ENCODE results near the gene MSS51. TPM values are rescaled to one million over a fixed set of nuclear protein-coding genes. Genes with fewer than 3 reads are reported as not detected.

MSS51 gene
- polyA plus RNA-seq, 1 experiment = 1.3 TPM

GRCh38 chr10:73467206-73467605 is 33.8 kb upstream of the MSS51 start:
- ChIA-PET POLR2A (no interaction called here), CTCF (no interaction called here)
- no peak for TF ChIP-seq CTCF (IDR thresholded peaks at IDR 0.05; ENCODE audit: insufficient read depth, low read depth, low read length)
- H3K27me3 ChIP-seq (ENCODE audit: control insufficient read depth, insufficient read depth, low read length) = no peaks in the 10 kb centered on the region
- H3K4me3 ChIP-seq (ENCODE audit: low read depth, low read length) = no peak overlapping the region
- H3K36me3 ChIP-seq (ENCODE audit: control insufficient read depth, insufficient read depth, low read length) = no peaks in the 10 kb centered on the region; the same call in 1 of the 2 replicates
- DNase-seq (ENCODE audit: low read depth) = no peak

GRCh38 chr10:73465978-73466726 is 32.8 kb upstream of the MSS51 start:
- Histone ChIP-seq H3K4me3 (ENCODE audit: low read depth, low read length) (no peak overlapping the region), H3K27me3 (ENCODE audit: control insufficient read depth, insufficient read depth, low read length) (no peaks in the 10 kb centered on the region), H3K36me3 (ENCODE audit: control insufficient read depth, insufficient read depth, low read length) (no peaks in the 10 kb centered on the region; the same call in 1 of the 2 replicates)
- POLR2A ChIA-PET = no interaction called here
- DNase-seq (ENCODE audit: low read depth) = no peak
- CTCF ChIA-PET = interaction anchor here (0.6 to 0.8 kb wide), 2 partner anchors 34 to 108 kb away, joined by 3 read pairs; partner anchors contain the start of gene CFAP70
- TF ChIP-seq CTCF (IDR thresholded peaks at IDR 0.05; ENCODE audit: insufficient read depth, low read depth, low read length) = no peak

- no peaks in the 10 kb centered on the region; the same call in 1 of the 2 replicates for H3K36me3 ChIP-seq (ENCODE audit: control insufficient read depth, insufficient read depth, low read length)
- ChIA-PET POLR2A (no interaction called here), CTCF (no interaction called here)
Observed at GRCh38 chr10:73460897-73461296, 27.5 kb upstream of the MSS51 start.

GRCh38 chr10:73459683-73460314 is 26.4 kb upstream of the MSS51 start:
- Histone ChIP-seq H3K36me3 (ENCODE audit: control insufficient read depth, insufficient read depth, low read length) (no peaks in the 10 kb centered on the region; the same call in 1 of the 2 replicates), H3K27me3 (ENCODE audit: control insufficient read depth, insufficient read depth, low read length) (no peaks in the 10 kb centered on the region), H3K4me3 (ENCODE audit: low read depth, low read length) (no peak overlapping the region)
- DNase-seq (ENCODE audit: low read depth) = no peak
- POLR2A ChIA-PET = no interaction called here
- TF ChIP-seq CTCF (IDR thresholded peaks at IDR 0.05; ENCODE audit: insufficient read depth, low read depth, low read length) = no peak
- CTCF ChIA-PET = no interaction called here

More at GRCh38 chr10:73460897-73461296, 27.5 kb upstream of the MSS51 start:
- no peak overlapping the region for H3K4me3 ChIP-seq (ENCODE audit: low read depth, low read length)
- TF ChIP-seq CTCF (IDR thresholded peaks at IDR 0.05; ENCODE audit: insufficient read depth, low read depth, low read length) = no peak
- DNase-seq (ENCODE audit: low read depth) = no peak
- H3K27me3 ChIP-seq (ENCODE audit: control insufficient read depth, insufficient read depth, low read length) = no peaks in the 10 kb centered on the region

GRCh38 chr10:73456187-73456890 is 23.0 kb upstream of the MSS51 start:
- H3K4me3 ChIP-seq (ENCODE audit: low read depth, low read length) = no peak overlapping the region
- CTCF ChIA-PET = no interaction called here
- no peaks in the 10 kb centered on the region; the same call in 1 of the 2 replicates for H3K36me3 ChIP-seq (ENCODE audit: control insufficient read depth, insufficient read depth, low read length)
- POLR2A ChIA-PET = no interaction called here
- TF ChIP-seq CTCF (IDR thresholded peaks at IDR 0.05; ENCODE audit: insufficient read depth, low read depth, low read length) = no peak
- DNase-seq (ENCODE audit: low read depth) = no peak
- H3K27me3 ChIP-seq (ENCODE audit: control insufficient read depth, insufficient read depth, low read length) = no peaks in the 10 kb centered on the region
